Adrenal gland (tissue), 12 donors: ENCODE measurements around the gene TNNI3K. TPM values are rescaled to one million over a fixed set of nuclear protein-coding genes. Genes with fewer than 3 reads are reported as not detected.

ENCODE experiments used
- DNase-seq, 7 donors: peaks; one replicate each; pipeline ENCODE4 v3.0.0-alpha.2; 2019 to 2020
- H3K27ac ChIP-seq, 5 donors: fragments of 200-600 bp; sonication (generic) in 4 of 5; 1 replicate in 3 of 5; 2 replicates in 2 of 5; pipeline versions ENCODE4 v1.5.1 to v1.8.0; 2016 to 2020; ENCODE audit warnings: mild to moderate bottlenecking in 1 of 5
- H3K27me3 ChIP-seq: fragments of 200-600 bp; 2 replicates; pipeline ENCODE4 v1.8.0; 2021
- H3K36me3 ChIP-seq, 2 donors: fragments of 200-600 bp; replicated peaks in 1 of 2; 1 replicate in 1 of 2; 2 replicates in 1 of 2; pipeline versions ENCODE4 v1.5.1 to v1.8.0; 2018 to 2022
- H3K4me1 ChIP-seq, 2 donors: fragments of 200-600 bp; replicated peaks in 1 of 2; 1 replicate in 1 of 2; 2 replicates in 1 of 2; pipeline versions ENCODE4 v1.5.1 to v1.8.0; 2018 to 2021
- H3K4me3 ChIP-seq, 4 donors: fragments of 200-600 bp; sonication (generic) in 3 of 4; one replicate each; pipeline ENCODE4 v1.5.1; 2016 to 2018
- H3K9me3 ChIP-seq, 3 donors: fragments of 200-600 bp; sonication (generic) in 1 of 3; replicated peaks in 1 of 3; 1 replicate in 2 of 3; 2 replicates in 1 of 3; pipeline versions ENCODE4 v1.5.1 to v1.8.0; 2016 to 2021
- POLR2A ChIP-seq, 2 donors: fragments of 450-650 bp; IDR thresholded peaks; one replicate each; pipeline ENCODE4 v1.6.1; 2017; ENCODE audit warnings: antibody characterized with exemption in 2 of 2, mild to moderate bottlenecking in 2 of 2, moderate library complexity in 1 of 2
- WGBS, 4 donors: extraction: QIAGEN DNeasy Blood & Tissue Kit in 2 of 4; methylation state at CpG; one replicate each; pipeline versions ENCODE4 v1.1.5 to v1.1.7; 2013 to 2017; 5-methylcytosine and 5-hydroxymethylcytosine counted together
- intact Hi-C, 2 donors: fragments of 100-400 bp; cut with DNase I; formaldehyde crosslinking; loops; one replicate each; pipeline versions ENCODE4 v1.14.1 to v1.15.0; 2022 to 2023
- polyA plus RNA-seq, 3 donors: library from polyadenylated mRNA; stranded (reverse); fragments of 200-250 nt in 2 of 3; fragments of 350-450 nt in 1 of 3; fragmentation: Illumina TruSeq in 1 of 3; extraction: RNeasy Lipid Tissue Mini Kit (QIAGEN cat#74804) in 1 of 3; gene quantifications; one replicate each; pipeline ENCODE4 v1.2.3, GENCODE V29; 2013 to 2014
- total RNA-seq, 9 donors: library from RNA; depleted of rRNA in 4 of 9; stranded (reverse); fragments of >200 nt in 4 of 9; fragments of 120-200 nt in 1 of 9; fragmentation: NEBNext Ultra II Directional in 1 of 9; extraction: Animal tissue kit (Norgen Biotek cat#: 25700) in 1 of 9; gene quantifications; one replicate each; pipeline versions ENCODE4 v1.1.0 to v1.2.4, GENCODE V29; 2013 to 2023
- TF ChIP-seq, protein P1 (sequence below), 6 experiments: fragments of 450-650 bp in 4 of 6; fragments of 200-600 bp in 2 of 6; sonication (generic) in 1 of 6; IDR thresholded peaks; 1 replicate in 5 of 6; 2 replicates in 1 of 6; pipeline versions ENCODE4 v1.5.1 to v1.8.0; 2016 to 2021; ENCODE audit warnings: antibody characterized with exemption in 6 of 6, mild to moderate bottlenecking in 2 of 6, moderate library complexity in 1 of 6
- donor health status: healthy with polysubstance abuse.
- donor health status: Bipolar disorder and iron deficiency.
- donor health status: DM: yes; HTN: yes; CAD: no.
- donor health status: DM: no; HTN: no; CAD: no.
- donor health status: DM: no; HTN: no; CAD: no.
- donor health status: DM: yes; HTN: yes; CAD: no.

TNNI3K gene
- total and polyA plus RNA-seq, 12 donors: 0.88 to 7.9 (median 2.1) TPM

DNA sequence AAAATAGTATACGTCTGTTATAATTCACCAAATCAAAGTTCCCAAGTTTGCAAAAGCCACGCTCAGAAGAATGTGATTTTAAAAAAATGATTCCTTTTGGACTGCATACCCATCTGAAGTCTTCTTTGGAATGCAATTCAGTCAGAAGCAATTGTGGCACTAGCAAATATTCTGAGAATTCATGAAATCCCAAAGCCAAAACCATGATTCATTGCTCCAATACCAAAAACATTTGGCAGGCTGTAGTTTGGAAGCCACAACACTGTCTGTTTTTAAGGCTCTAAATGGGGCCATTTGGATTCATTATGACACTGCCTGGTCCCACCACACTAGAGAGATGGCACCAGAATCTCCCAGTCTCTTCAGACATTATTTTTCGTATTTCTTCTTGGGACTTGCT is 299.1 kb downstream of the TNNI3K start:
- intact Hi-C loops: no loop called here
- no peaks in the 10 kb centered on the region for H3K36me3 ChIP-seq
- DNase-seq: no peak
- no peak overlapping the region for H3K4me3 ChIP-seq
- no peak overlapping the region for H3K27ac ChIP-seq
- TF ChIP-seq, protein P1, sequence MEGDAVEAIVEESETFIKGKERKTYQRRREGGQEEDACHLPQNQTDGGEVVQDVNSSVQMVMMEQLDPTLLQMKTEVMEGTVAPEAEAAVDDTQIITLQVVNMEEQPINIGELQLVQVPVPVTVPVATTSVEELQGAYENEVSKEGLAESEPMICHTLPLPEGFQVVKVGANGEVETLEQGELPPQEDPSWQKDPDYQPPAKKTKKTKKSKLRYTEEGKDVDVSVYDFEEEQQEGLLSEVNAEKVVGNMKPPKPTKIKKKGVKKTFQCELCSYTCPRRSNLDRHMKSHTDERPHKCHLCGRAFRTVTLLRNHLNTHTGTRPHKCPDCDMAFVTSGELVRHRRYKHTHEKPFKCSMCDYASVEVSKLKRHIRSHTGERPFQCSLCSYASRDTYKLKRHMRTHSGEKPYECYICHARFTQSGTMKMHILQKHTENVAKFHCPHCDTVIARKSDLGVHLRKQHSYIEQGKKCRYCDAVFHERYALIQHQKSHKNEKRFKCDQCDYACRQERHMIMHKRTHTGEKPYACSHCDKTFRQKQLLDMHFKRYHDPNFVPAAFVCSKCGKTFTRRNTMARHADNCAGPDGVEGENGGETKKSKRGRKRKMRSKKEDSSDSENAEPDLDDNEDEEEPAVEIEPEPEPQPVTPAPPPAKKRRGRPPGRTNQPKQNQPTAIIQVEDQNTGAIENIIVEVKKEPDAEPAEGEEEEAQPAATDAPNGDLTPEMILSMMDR (IDR thresholded peaks at IDR 0.05): no peak
- WGBS, 4 donors: 77 to 83% (median 79%) methylated on average over 3 of the region's 3 CpGs
- peaks cover 0 to 14% of the 10 kb centered on the region in 2 donors for H3K4me1 ChIP-seq
- H3K27me3 ChIP-seq: no peaks in the 10 kb centered on the region
- no peaks in the 10 kb centered on the region for H3K9me3 ChIP-seq

DNA sequence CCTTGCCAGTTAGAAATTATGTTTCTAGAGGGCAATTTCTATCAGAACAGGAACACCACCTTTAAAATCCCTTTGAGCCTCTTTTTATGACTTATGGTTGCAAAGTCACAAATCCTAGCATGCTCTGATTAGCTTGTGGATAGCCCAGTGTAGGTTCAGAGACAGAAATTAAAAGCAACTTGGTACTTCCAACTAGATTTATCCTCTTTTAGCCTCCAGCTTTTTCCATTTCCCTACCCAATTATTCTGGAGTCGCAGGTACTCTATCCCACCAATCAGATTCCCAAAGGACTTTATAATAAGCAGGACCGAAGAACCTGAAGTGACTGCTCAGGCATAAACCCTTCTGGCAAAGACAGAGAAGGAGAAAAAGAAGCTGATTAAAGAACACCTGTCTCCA is 310.6 kb downstream of the TNNI3K start:
- intact Hi-C loops: no loop called here
- no peaks in the 10 kb centered on the region for H3K36me3 ChIP-seq
- TF ChIP-seq, protein P1 (IDR thresholded peaks at IDR 0.05): no peak
- no peak for TF ChIP-seq POLR2A (IDR thresholded peaks at IDR 0.05)
- no peaks in the 10 kb centered on the region for H3K27me3 ChIP-seq
- no peaks in the 10 kb centered on the region for H3K4me1 ChIP-seq
- WGBS, 4 donors: 84 to 90% (median 88%) methylated on average over 2 of the region's 2 CpGs
- H3K4me3 ChIP-seq: no peak overlapping the region
- no peaks in the 10 kb centered on the region for H3K9me3 ChIP-seq
- no peak overlapping the region for H3K27ac ChIP-seq
- DNase-seq: no peak

DNA sequence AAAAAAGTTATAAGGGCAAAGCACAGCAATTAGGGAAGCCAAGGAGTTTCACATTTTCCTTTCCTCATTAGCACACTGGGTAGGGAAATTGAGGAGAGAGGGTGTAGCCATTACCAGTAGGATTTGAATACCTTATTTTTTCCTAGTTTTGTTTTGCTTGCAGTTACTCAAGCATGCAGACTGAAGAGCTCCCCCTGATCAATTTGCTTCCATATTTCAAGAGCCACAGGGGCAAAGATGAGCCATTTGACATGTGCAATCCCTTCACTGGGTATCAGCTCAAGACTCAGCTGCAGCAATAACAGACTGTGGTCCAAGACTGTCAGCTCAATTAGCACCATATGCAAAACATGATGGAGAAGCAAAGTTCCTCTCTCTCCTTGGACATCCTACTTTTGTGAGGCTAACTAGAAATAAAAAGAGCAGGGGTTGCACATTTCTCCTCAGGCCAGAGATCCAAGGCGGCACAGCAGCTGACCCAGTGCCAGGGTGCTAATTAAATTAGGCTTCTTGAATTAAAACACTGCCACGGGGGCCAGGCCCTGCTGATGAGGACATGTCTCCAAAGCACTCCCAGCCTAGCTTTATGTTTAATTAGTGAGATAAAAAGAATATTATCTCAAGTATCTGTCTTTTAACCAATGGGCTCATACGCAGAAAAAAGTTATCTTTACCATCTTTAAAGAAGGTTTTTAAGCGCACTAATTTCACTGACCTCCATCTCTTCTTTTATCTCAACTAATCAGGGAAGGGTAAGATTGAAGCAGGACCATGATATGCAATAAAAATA is 314.0 kb downstream of the TNNI3K start:
- WGBS, 4 donors: 72 to 81% (median 77%) methylated on average over 4 of the region's 4 CpGs

DNA sequence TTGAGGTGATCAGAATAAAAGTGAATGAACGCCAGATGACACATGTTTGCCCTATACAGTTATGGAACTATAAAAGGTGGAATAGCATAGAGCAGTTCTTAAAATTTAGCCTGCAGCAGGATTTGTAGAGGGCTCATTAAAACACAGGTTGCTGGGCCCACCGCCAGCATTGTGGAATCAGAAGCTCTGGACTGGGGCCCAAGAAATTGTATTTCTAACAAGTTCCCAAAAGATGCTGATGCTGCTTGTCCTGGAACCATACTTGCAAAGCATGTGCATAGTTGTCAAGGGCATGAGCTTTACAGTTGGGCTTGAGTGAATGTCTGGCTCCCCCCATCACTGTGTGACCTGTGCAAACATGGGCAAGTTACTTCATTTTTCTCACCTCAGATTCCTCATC is 314.7 kb downstream of the TNNI3K start:
- no peak for TF ChIP-seq POLR2A (IDR thresholded peaks at IDR 0.05)
- TF ChIP-seq, protein P1 (IDR thresholded peaks at IDR 0.05): no peak
- no peaks in the 10 kb centered on the region for H3K36me3 ChIP-seq
- H3K4me1 ChIP-seq: no peaks in the 10 kb centered on the region
- no peaks in the 10 kb centered on the region for H3K9me3 ChIP-seq
- no peak for DNase-seq
- intact Hi-C loops: no loop called here
- 91 to 93% (median 93%) methylated on average over 2 of the region's 2 CpGs for WGBS, 4 donors
- H3K27ac ChIP-seq: no peak overlapping the region
- no peaks in the 10 kb centered on the region for H3K27me3 ChIP-seq
- H3K4me3 ChIP-seq: no peak overlapping the region

More for the DNA sequence above, 314.0 kb downstream of the TNNI3K start:
- intact Hi-C loops: no loop called here
- TF ChIP-seq, protein P1 (IDR thresholded peaks at IDR 0.05): no peak
- no peak for TF ChIP-seq POLR2A (IDR thresholded peaks at IDR 0.05)
- Histone ChIP-seq H3K4me1 (no peaks in the 10 kb centered on the region), H3K27me3 (no peaks in the 10 kb centered on the region), H3K4me3 (no peak overlapping the region), H3K36me3 (no peaks in the 10 kb centered on the region), H3K27ac (no peak overlapping the region), H3K9me3 (no peaks in the 10 kb centered on the region)
- DNase-seq: no peak
